ENCODE results near the gene ESPNL.

Gene ESPNL

GRCh38 chr2:238130111-238130695 is 30.1 kb downstream of the ESPNL start:
- no peak for DNase-seq

GRCh38 chr2:238130696-238131628 is 30.8 kb downstream of the ESPNL start:
- no peak for DNase-seq

- DNase-seq = no peak
These were observed 31.8 kb downstream of the ESPNL start for GRCh38 chr2:238131761-238132462.

- DNase-seq = no peak
These were observed 32.6 kb downstream of the ESPNL start for GRCh38 chr2:238132463-238133450.

- peak; percentile 74 for DNase-seq
These were observed 33.6 kb downstream of the ESPNL start for GRCh38 chr2:238133499-238134392.

- no peak for DNase-seq
These were observed 34.2 kb downstream of the ESPNL start for GRCh38 chr2:238134393-238134785.

GRCh38 chr2:238135601-238136150 is 35.5 kb downstream of the ESPNL start:
- no peak for DNase-seq

GRCh38 chr2:238136820-238137537 is 36.8 kb downstream of the ESPNL start:
- no peak for DNase-seq

- DNase-seq = no peak
These were observed 37.7 kb downstream of the ESPNL start for GRCh38 chr2:238137885-238138284.

- DNase-seq = no peak
These were observed 38.4 kb downstream of the ESPNL start, which contains the start of gene KLHL30 for GRCh38 chr2:238138331-238139195. TSS of gene KLHL30 (plus strand) at chr2:238138668. CDS start at chr2:238140755, 2,087 bp downstream.

- DNase-seq = no peak
These were observed 39.3 kb downstream of the ESPNL start for GRCh38 chr2:238139196-238140039.

GRCh38 chr2:238140040-238140439 is 39.9 kb downstream of the ESPNL start:
- DNase-seq = no peak

GRCh38 chr2:238140721-238141540 is 40.8 kb downstream of the ESPNL start:
- no peak for DNase-seq

- DNase-seq = no peak
These were observed 41.6 kb downstream of the ESPNL start for GRCh38 chr2:238141541-238142318.

GRCh38 chr2:238142382-238143205 is 42.5 kb downstream of the ESPNL start:
- DNase-seq = no peak

Measured in 8988T (cell line).